K562 treated with DMSO at 1 percent for 48 hours (cell line): ENCODE measurements around the gene SUV39H2. TPM values are rescaled to one million over a fixed set of nuclear protein-coding genes. Genes with fewer than 3 reads are reported as not detected.

Source experiments
- total RNA-seq: library from RNA; unstranded; fragments of 300-600 nt; gene quantifications from 2 replicates; pipeline ENCODE4 v1.2.3, GENCODE V29; 2022; ENCODE audit warnings: low replicate concordance; ENCODE audit errors: extremely low read depth

SUV39H2 gene
- total RNA-seq, result not detected in 2 replicates

GRCh38 chr10:14878266-14879123, at the start of gene SUV39H2:
Gene SUV39H2 (plus strand): TSS chr10:14878866. CDS start chr10:14878889, 23 bp downstream.

DNA sequence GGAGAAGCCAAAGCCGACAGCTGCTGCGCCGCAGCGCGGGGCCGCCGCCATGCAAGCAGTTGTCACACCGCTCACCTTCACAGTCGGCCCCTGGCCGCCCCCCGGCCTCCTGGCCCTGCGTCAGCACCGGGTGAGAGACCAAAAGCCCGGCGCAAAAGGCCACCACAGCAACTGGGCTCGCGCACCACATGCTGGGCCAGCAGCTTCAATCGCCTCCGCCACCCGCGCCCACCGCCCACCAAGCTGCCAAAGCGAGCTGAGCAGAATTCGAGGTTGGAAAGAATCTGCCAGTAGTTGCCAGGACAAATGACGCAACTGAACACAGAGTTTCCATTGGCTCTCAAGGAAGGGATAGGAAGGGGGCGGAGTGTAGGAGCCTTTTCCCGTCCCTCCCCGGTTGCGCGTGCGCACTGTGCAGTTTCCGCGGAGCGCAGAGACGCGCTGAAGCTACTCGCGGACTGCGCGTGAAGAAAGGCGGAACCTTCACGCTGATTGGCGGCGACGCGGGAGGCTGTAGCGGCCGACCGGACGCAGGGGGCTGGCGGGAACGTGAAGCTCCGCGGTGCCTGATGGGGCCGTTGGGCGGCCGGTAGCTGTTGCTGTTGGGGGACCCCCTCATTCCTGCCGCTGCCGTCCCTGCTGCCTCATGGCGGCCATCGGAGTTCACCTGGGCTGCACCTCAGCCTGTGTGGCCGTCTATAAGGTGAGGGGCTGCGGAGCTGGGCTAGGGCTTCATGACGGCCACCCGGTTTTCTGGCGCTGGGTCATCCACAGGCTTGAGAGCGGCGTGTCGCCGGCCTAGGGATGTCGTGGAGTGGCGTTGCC, 40.7 kb upstream of the SUV39H2 start, which contains the start of the genes CDNF, HSPA14 and MSANTD7:
Gene CDNF, minus strand, starts transcription at position 281 of the 825 bp plus-strand sequence. Its CDS starts 91 bp downstream, at position 190.
Gene HSPA14, plus strand, starts transcription at position 550 of the 825 bp plus-strand sequence. Its CDS starts 97 bp downstream, at position 647.
Gene MSANTD7, plus strand, starts transcription at position 550 of the 825 bp plus-strand sequence. CDS start 3,979 bp downstream, outside the sequence.

Other genes with a start within 250 kb of the SUV39H2 start
- not detected in 2 replicates for gene FAM107B, start 104.0 kb upstream of the SUV39H2 start, total RNA-seq
- not detected in 2 replicates for gene CDNF, start 40.8 kb upstream of the SUV39H2 start, total RNA-seq
- gene HSPA14, start 40.6 kb upstream of the SUV39H2 start, total RNA-seq, result not detected in 2 replicates
- not detected in 2 replicates for gene MSANTD7, start 40.6 kb upstream of the SUV39H2 start, total RNA-seq
- gene DCLRE1C, start 75.2 kb downstream of the SUV39H2 start, total RNA-seq, result not detected in 2 replicates
- not detected in 2 replicates for gene MEIG1, start 80.5 kb downstream of the SUV39H2 start, total RNA-seq
- not detected in 2 replicates for gene OLAH, start 165.1 kb downstream of the SUV39H2 start, total RNA-seq
- not detected in 2 replicates for gene ACBD7, start 209.9 kb downstream of the SUV39H2 start, total RNA-seq
- not detected in 2 replicates for gene RPP38, start 218.5 kb downstream of the SUV39H2 start, total RNA-seq